UCSD-AML1 (cell line): ENCODE data around the gene CFAP97D2.
"Not testable (repeated sequence)": the region's sequence is repeated elsewhere in the genome, so short reads cannot be mapped to it uniquely, and the experiment has no call there.

ENCODE experiments used
- DNase-seq: peaks from one replicate; lab custom pipeline; 2025; ENCODE audit not compliant: unreplicated experiment; lab: John Stamatoyannopoulos, UW

CFAP97D2 gene

GRCh38 chr13:114198556-114198955 is 19.5 kb downstream of the CFAP97D2 start:
- no peak for DNase-seq

GRCh38 chr13:114199526-114199925 is 20.5 kb downstream of the CFAP97D2 start:
- not testable (repeated sequence) for DNase-seq

GRCh38 chr13:114199954-114200353 is 20.9 kb downstream of the CFAP97D2 start:
- DNase-seq = no peak

- DNase-seq = no peak
These were observed 21.4 kb downstream of the CFAP97D2 start for GRCh38 chr13:114200399-114200911.

GRCh38 chr13:114202581-114202980 is 23.5 kb downstream of the CFAP97D2 start:
- DNase-seq = no peak

- DNase-seq = peak; percentile 50
These were observed 24.5 kb downstream of the CFAP97D2 start for GRCh38 chr13:114203536-114203935.

GRCh38 chr13:114204894-114205293 is 25.8 kb downstream of the CFAP97D2 start:
- no peak for DNase-seq

GRCh38 chr13:114208134-114208533 is 29.1 kb downstream of the CFAP97D2 start:
- DNase-seq = no peak

GRCh38 chr13:114211446-114212157 is 32.5 kb downstream of the CFAP97D2 start:
- no peak for DNase-seq

- DNase-seq = no peak
These were observed 33.1 kb downstream of the CFAP97D2 start for GRCh38 chr13:114212158-114212495.

GRCh38 chr13:114213980-114214379 is 34.9 kb downstream of the CFAP97D2 start:
- no peak for DNase-seq

GRCh38 chr13:114219392-114219791 is 40.3 kb downstream of the CFAP97D2 start:
- DNase-seq = peak; percentile 39

GRCh38 chr13:114222461-114222968 is 43.5 kb downstream of the CFAP97D2 start:
- peak; percentile 80 for DNase-seq

- DNase-seq = no peak
These were observed 45.1 kb downstream of the CFAP97D2 start for GRCh38 chr13:114224201-114224600.

GRCh38 chr13:114225610-114226009 is 46.6 kb downstream of the CFAP97D2 start:
- no peak for DNase-seq

GRCh38 chr13:114226088-114226487 is 47.0 kb downstream of the CFAP97D2 start:
- no peak for DNase-seq

GRCh38 chr13:114226699-114227323 is 47.8 kb downstream of the CFAP97D2 start:
- peak; percentile 82 for DNase-seq

- DNase-seq = no peak
These were observed 48.5 kb downstream of the CFAP97D2 start for GRCh38 chr13:114227528-114227927.

- DNase-seq = no peak
These were observed 49.1 kb downstream of the CFAP97D2 start for GRCh38 chr13:114228176-114228575.

GRCh38 chr13:114229506-114229905 is 50.4 kb downstream of the CFAP97D2 start:
- DNase-seq = no peak

GRCh38 chr13:114230117-114230516 is 51.1 kb downstream of the CFAP97D2 start:
- DNase-seq = no peak

GRCh38 chr13:114230575-114230974 is 51.5 kb downstream of the CFAP97D2 start:
- DNase-seq = no peak
